GM03348 (cell line): ENCODE data around the gene TMEM178B.
"Not testable (repeated sequence)": the region's sequence is repeated elsewhere in the genome, so short reads cannot be mapped to it uniquely, and the experiment has no call there.

Experiments
- DNase-seq: peaks from one replicate; pipeline ENCODE4 v3.0.0; 2012; ENCODE audit warnings: low spot score

TMEM178B gene

GRCh38 chr7:141387521-141388217, 313.8 kb downstream of the TMEM178B start:
- DNase-seq = no peak

DNA sequence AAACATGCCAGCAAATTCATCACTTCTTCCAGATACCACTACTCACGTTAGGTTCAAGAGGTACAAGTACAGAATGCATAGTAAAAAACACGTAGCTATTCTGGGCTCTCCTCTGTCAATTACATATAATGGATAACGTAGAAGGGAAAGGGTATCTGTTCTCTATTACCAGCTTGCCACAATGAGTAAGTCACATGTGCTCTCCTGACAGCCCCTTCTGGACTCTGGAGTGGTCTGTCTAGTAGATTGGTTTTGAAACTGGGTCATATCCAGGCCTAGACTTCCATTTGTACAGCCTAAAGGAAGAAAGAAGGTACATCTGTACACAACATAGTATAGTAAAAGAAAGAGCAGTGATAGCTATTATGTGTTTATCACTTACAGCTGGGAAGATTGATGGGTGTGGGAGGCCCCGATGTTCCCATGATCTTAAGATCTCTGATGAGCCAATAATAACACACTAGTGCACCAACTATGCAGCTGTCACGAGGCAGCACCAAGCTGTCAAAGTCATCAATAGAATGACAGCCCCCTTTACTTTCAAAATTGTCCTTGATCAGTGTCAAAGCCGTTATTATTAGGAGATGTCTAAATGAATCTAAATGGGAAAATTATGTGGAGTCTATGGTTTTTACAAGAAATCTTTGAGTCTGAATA, 315.4 kb downstream of the TMEM178B start:
- DNase-seq = no peak

DNA sequence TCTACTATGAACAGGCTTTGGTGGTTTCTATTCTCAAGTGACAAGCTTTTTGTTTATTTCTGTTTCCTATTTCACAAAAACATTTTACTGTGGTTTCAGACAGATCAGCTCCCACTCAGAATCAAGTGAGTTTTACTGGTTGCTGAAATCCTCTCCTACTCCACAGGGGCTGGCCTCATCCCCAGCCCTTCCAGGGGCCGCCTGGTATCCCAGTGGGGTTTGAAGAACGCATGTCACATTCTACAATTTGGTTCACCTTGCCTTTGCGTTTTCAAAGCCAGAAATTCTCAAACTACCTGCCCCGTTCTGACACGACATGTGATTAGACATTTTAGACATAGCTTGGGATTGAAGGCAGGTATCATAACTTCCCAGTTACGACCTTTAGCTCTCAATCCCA, 316.5 kb downstream of the TMEM178B start:
- no peak for DNase-seq

GRCh38 chr7:141393056-141393455, 319.2 kb downstream of the TMEM178B start:
- no peak for DNase-seq

- DNase-seq = no peak
Observed at GRCh38 chr7:141397236-141398163, 323.6 kb downstream of the TMEM178B start.

GRCh38 chr7:141400356-141400755, 326.5 kb downstream of the TMEM178B start:
- no peak for DNase-seq

- no peak for DNase-seq
Observed at GRCh38 chr7:141402277-141402996, 328.6 kb downstream of the TMEM178B start.

DNA sequence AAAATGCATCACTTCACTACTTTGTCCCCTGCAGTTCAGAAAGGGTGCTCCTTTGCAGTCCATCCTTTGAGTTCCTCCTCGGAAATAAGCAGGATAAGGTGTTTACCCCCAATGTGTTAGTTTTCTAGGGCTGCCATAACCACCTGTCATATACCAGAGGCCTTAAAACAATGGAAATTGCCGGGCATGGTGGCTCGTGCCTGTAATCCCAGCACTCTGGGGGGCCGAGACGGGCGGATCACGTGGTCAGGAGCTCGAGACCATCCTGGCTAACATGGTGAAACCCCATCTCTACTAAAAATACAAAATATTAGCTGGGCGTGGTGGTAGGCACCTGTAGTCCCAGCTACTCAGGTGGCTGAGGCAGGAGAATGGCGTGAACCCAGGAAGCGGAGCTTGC, 330.0 kb downstream of the TMEM178B start:
- not testable (repeated sequence) for DNase-seq

DNA sequence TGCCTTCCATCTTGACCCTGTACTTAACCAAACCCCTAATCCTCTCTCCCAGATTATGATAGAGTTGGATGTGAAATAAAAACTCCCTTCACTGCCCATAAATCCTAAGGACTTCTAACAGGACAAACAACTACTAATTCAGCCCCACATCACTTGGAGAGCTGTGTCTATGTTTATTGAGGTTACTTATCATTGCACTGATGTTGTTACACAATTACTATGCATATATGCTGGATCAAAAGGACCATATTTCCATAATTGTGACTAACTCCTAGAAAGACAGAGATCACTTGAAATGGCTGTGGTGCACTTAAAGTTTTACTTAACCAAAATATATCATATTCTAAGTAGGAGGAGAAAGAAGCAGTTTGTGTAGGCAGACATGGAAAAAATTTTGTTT, 332.5 kb downstream of the TMEM178B start:
- no peak for DNase-seq

DNA sequence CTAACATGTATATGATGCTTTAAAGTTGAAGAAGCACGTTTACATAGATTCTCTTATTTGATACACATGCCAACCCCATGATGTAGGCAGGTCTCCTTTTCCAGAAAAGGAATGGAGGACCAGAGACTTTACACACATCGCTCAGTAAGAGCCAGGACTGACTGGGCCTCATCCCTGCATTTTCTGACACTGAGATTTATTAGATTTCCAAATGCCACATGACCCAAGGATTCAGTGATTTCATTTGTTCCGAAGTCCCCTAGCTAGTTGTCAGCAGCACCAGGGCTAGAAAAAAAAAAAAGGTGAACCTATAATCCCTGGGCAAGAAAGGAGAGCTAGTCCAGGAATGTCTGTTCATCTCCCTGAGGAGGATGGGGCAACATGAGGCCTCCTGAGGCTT, 334.0 kb downstream of the TMEM178B start:
- DNase-seq = no peak

- no peak for DNase-seq
Observed at GRCh38 chr7:141408440-141408839, 334.6 kb downstream of the TMEM178B start.

DNA sequence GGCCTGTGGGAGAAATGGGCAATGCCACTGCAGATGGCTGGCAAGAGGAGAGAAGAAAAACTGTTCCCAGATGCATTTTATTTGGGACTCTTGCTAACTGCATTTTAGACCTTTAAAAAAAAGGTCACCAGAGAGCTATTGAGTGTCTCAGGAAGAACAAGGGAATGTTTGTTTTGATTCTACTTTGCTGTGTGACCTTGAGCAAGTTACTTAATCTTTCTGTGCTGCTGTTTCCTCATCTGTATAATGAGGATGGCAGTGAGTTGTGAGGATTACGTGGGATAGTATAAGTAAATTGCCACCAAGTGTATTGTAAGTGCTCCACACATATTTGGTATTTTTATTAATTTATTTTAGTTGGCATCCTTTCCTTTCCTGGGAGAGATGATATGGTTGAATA, 335.4 kb downstream of the TMEM178B start:
- no peak for DNase-seq

DNA sequence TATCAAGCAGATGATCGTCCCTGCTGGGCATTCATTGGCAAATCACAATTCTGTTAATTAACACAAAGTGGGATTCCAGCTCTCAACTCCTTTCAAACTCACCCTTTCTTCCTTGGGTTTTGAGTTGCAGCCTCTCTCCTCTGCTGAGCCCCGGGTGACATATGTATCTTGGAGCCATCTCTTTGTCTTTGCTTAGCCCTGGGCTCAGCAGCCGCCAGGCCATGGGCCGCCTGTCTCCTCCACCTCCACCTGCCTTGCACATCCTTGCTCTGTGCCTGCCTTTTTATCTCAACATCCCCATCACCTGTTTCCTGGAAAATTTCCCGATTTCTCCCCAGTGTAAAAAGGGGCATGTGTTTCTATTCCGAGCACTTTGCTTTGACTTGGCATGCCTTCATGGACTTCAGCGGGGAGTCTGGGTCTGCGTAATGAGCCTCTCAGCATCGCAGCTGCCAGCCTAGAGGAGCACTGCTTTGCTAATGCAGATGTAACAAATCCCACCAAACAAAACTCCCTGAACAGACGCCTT, 336.0 kb downstream of the TMEM178B start:
- DNase-seq = no peak

GRCh38 chr7:141410353-141411000, 336.6 kb downstream of the TMEM178B start:
- DNase-seq = no peak

GRCh38 chr7:141411133-141411532, 337.3 kb downstream of the TMEM178B start:
- no peak for DNase-seq

- no peak for DNase-seq
Observed at GRCh38 chr7:141415999-141416398, 342.1 kb downstream of the TMEM178B start.

DNA sequence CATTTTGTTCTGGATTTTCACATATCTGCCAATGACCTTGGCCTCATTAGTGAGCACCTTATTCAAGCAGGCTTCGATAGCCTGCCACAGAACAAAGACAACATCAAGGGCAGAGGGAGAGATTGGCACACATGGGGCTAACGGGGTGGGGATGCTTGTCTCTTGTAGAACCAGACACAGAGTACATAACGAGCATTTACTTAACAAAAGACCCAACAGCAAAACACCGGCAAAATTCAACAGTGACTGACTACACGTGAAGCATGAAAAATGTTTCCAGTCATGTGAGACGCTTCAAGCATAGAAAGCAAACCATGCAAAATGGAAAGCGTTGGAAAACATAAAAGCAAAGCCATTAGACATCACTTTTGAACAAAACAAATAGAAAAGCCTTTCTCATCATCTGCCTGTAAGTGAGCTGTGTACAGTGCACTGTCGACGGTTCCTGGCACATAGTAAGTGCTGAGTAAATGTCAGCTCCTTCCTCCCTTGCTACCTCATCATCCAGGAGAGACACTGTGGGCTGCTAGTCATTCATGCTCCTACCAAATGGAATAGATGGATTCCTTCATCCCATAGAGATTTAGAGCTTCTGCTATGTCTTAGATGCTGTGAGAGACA, 342.9 kb downstream of the TMEM178B start:
- no peak for DNase-seq

DNA sequence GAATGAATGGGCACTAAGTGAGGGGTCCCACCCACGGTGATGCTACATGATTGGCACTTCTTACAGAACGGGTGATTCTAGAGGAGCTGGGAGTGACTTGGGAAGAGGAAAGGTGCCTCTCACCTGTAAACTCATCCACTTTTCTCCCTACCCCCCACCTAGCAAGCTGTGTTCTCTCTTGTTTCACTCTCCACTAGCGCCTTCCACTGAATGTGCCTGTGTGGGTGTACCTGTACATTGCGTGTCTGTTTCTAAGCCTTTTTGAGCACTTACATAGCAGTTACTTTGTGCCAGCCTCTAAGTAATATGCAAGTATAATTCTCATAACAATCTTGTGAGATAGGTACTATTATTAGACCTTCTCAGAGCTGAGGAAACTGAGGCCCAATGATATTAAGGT, 343.6 kb downstream of the TMEM178B start:
- no peak for DNase-seq

DNA sequence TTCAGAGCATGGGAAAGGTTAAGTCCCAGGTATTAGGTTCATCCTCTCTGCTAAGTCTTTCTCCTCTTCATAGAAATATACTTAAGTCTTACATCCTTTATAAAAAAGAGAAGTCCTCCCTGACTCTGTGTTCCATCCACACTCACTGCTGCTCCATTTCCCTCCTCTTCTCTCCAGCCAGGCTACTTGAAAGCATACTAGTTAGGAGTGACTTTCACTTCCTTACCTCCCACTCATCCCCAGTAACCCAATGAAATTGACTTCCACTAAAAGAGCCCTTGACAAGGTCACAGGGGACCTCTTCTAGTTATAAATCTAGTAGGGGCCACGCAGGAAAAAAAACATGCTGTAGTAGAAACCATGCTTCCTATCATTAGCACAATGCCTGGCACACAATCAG, 344.2 kb downstream of the TMEM178B start:
- DNase-seq = no peak

GRCh38 chr7:141421306-141421705, 347.4 kb downstream of the TMEM178B start:
- DNase-seq = no peak

DNA sequence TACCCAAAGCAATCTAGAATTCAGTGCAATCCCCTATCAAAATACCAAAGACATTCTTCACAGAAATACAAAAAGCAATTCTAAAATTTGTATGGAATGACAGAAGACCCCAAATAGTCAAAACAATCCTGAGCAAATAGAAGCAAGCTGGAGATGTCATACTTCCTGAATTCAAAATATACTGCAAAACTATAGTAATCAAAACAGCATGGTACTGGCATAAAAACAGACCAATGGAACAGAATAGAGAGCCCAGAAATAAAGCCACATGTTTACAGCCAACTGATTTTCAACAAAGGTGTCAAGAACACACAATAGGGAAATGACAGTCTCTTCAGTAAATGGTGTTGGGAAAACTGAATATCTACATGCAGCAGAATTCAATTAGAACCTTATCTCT, 353.3 kb downstream of the TMEM178B start:
- DNase-seq = no peak
